Stimulated activated CD8-positive, alpha-beta memory T cell treated with anti-CD3 and anti-CD28 coated beads, Interleukin-15, amount 100 ng/mL, for 48 hours (primary cell): ENCODE measurements around the gene POU3F1.
"Not testable (repeated sequence)": the region's sequence is repeated elsewhere in the genome, so short reads cannot be mapped to it uniquely, and the experiment has no call there.

Source experiments
- DNase-seq, 2 donors: peaks; one replicate each; pipeline ENCODE4 v3.0.0-alpha.2; 2020; ENCODE audit warnings: low read depth in 2 of 2

Gene POU3F1

GRCh38 chr1:38047603-38048141, 1.1 kb upstream of the POU3F1 start:
- DNase-seq, result no peak

DNA sequence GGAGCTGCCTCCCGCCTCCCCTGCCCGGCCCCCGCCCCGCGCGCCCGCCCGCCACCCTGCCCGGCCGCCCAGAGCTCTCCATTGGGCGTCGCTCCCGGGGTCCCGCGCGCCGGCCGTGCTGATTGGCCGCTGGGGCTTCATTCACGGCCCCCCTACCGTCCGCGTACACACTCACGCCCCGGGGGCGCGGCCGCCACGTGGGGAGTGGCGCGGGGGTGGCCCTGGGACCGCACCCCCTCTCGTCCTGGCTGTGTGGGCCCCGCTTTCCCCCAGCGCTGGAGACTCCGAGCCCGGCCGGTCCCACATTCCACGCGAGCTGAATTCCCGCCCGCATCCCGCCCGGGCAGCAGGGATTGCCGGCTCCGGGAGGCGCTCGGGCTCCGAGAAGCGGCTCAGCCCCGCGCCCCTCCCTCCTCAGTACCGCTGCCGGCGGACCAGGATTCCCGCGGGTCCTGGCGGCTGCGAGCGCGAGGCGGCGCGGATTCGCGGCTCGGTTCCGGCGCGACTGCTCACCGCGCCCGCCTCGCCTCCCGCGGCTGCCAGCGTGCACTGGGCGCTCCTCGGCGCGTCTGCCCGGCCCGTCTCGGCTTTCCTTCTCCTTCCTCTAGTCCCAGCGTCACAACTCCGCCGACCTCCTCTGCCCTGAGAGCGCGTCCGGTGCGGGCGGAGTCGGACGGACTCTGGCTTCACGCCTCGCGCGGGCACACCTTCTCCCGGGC, 450 bp upstream of the POU3F1 start:
- peak; percentile 68 to 74 for DNase-seq

GRCh38 chr1:38045401-38046332, 926 bp downstream of the POU3F1 start:
- DNase-seq, result no peak

- DNase-seq, result no peak
Measured at GRCh38 chr1:38044221-38045215, 2.1 kb downstream of the POU3F1 start.

DNA sequence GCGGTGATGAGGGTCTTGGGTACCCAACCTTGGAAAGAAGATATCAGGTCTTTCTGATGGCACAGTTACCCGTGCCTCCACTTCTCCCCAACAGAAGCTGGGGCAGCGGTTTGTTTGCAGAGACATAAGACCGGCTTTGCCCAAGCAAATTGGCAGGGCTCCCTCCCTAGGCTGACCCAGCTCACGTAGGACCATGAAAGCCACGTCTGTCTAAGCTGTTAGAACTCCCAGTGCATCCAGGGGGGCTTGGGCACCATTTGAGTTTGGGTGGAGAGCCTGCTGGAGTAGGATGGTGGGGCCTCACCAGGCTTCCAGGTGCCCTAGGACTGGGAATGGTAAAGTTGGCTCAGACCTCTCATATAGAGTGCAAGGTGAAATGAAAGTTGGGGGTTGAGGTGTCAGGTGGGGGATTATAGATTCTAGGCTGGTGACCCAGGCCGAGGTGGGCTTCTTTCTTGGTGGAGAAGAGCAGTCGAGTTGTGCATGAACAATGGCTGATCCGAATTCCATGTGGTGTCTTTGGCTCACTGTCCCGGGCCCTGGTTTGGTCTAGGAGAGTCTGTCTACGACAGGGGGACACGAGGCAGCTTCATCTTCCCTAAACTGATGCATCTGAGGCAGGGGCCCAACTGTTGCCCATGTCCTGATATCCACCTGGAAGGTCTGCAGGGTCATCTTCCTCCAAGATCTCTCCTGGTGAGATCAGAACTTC, 3.4 kb downstream of the POU3F1 start:
- DNase-seq, result no peak

GRCh38 chr1:38041936-38042834, 4.4 kb downstream of the POU3F1 start:
- no peak for DNase-seq

DNA sequence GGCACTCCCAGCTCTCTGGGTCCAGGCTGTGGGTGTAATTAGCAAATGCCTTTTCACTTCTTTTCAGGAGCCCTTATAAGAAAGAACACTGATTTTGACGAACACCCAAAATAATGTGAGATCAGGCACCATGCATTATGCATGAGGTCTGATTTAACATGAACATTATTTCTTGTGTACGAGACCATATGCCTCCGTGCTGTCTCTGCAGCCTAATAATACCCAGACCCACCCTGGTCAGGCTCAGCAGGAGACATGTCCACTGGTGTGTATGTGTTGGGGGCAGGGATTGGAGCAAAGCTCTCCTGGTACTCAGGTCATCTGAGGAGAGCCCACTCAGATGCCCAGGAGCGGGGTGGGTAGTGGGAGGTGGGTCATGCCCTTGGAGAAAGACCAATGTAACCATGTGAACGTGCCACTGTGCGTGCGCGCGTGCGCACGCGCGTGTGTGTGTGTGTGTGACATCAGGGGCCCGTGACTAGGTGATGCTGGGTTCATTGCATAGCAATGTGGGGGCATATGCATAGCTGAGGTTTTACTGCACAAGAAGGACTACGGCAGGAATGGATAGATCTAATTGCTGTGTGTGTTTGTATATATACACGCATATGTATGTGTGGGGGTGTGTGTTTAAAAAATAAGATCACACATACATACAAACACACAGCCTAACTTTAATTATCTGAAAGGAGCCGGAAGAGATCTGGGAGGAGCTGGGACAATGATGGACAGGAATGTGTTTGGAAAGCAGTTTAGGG, 7.1 kb downstream of the POU3F1 start:
- no peak for DNase-seq

- DNase-seq, result no peak
Measured at GRCh38 chr1:38038861-38039260, 7.7 kb downstream of the POU3F1 start.

DNA sequence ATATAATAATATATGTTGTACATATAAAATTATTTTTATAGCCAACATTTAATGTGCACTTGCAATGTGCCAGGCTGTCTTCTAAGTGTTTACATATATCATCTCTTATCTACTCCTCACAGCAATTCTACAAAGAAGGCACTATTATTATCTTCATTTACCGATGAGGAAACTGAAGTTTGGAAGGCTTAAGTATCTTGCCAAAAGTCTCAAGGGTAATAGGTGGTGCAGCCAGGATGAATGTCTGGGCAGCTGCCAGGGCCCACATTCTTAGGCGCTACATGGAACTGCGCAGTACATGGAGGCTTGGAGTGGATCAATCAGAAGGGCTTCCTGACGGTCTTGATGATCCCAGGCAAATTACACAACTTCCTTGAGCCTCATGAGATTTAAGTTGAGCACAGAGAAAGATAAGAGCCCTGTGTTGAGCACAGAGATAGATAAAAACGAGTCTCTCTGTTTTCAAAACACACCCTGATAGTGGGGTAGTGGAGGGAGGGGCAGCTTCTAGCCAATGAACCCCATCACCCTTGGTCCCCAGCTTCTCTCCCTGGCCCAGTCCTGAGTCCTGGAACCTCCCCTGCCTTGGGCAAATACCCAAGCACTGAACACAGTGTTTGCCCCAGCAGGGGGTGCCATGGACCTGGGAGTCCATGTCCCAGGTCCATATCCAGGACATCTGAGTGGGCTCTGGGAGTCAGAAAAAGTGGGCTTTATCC, 9.2 kb downstream of the POU3F1 start:
- no peak for DNase-seq

- DNase-seq, result no peak
Measured at GRCh38 chr1:38034871-38035270, 11.7 kb downstream of the POU3F1 start.

GRCh38 chr1:38032992-38033391, 13.6 kb downstream of the POU3F1 start:
- not testable (repeated sequence) for DNase-seq

- DNase-seq, result no peak
Measured at GRCh38 chr1:38031513-38031866, 15.1 kb downstream of the POU3F1 start.

DNA sequence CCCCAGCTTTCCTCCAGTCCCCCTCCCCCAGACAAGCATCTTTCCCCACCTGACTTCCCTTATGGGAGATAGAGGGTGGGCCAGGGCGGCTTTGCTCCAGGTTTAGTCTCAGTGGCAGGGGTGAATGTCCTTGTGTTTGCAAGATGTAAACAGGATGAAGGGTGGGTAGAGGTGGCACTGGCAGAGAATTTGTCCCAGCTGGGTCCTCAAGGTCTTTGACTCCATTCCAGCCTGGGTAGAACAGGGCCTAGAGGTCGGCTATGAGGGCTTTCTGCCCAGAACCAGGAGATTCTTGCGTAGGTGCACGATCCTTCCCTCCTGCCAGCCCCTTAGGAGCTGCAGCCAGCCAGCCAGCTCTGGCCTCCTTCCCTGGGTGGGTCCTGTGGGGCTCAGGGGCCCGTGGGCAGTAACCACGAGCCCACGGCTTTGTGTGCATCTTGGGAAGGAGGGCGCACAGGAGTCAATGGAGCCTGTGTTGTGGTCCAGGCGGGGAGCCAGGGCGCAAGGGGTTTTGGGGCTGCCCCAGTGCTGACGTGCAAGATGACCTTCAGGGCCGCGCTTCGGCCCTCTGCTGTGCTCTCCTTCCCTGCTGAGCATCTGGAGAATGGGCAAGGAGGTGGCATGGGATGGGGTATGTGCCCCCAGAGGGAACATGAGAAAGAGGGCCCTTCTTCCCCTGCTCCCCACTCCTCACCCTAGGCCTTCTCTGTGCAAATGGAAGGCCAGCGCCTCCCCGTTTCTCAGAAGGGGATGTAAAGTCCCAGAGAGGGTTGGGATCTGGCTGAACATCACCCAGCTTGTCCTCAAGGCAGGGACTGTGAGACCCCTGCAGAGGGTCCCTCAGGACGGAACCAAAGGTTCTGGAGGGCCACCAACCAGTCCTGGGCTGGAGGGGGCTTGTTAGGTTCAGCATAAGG, 15.7 kb downstream of the POU3F1 start:
- DNase-seq, result no peak

DNA sequence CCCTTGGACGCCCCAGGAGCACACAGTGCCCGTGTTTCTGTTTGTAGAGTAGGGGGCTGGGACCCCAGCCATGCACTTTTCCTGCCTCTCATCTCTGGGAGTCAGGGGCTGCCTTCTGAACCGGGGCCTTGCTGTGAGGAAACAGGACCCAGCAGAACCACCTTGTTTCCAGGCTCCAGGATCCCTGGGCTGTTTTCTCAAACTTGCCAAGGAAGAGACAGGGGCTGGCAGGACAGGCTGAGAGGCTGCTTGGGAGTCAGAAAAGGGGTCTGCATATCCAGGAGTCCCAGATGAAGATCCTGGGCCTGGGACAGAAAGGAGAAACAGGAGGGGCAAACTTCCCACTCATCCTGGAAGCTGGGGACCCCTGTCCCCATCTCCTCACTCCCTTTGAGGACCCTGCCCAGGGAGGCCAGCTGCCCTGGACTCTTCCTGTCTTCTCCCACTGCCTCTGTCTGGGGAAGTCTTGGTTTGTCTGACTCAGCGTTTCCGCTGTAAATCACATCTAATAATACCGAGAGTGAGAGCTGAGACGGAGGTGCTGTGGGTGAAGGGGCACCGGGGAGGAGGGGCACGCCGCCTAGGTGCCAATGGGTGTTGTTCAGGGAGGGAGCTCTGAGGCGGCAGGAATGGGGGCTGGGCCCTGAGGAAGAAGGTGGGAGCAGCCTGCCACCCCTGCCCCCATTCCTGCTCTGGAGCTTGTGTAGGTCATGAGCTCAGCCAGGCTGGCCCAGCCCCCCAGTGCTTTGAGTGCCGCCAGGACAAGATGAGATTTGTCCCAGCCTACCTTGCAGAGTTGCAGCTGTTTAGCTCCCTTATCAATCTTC, 16.7 kb downstream of the POU3F1 start:
- DNase-seq, result peak; percentile 73 to 75

- DNase-seq, result no peak
Measured at GRCh38 chr1:38029081-38029681, 17.4 kb downstream of the POU3F1 start.

DNA sequence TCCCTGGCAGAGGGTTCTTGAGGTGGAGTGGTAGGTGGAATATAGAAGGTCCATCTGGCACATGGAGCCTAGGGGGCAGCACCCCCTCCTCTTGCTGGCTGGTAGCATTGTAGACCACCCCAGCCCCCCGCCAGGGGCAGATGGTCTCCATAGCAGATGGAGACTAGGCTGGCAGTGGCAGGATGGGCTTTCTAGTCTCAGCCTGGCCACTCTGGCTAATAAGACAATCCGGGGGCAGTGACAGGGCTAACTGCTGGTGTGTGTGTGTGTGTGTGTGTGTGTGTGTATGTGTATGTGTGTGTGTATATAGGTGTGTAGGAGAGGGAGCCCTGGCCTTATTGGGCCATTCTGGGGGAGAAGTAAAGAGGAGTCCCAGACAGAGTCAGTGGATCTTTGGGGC, 17.9 kb downstream of the POU3F1 start:
- no peak for DNase-seq
